Activated CD8-positive, alpha-beta memory T cell treated with anti-CD3 and anti-CD28 coated beads, Interleukin-2, amount 50 U/mL, for 24 hours (primary cell): ENCODE measurements around the gene GPC6.
"Not testable (repeated sequence)": the region's sequence is repeated elsewhere in the genome, so short reads cannot be mapped to it uniquely, and the experiment has no call there.

ENCODE experiments used
- DNase-seq: peaks from one replicate; pipeline ENCODE4 v3.0.0-alpha.2; 2020; ENCODE audit errors: extremely low read depth

Gene GPC6

DNA sequence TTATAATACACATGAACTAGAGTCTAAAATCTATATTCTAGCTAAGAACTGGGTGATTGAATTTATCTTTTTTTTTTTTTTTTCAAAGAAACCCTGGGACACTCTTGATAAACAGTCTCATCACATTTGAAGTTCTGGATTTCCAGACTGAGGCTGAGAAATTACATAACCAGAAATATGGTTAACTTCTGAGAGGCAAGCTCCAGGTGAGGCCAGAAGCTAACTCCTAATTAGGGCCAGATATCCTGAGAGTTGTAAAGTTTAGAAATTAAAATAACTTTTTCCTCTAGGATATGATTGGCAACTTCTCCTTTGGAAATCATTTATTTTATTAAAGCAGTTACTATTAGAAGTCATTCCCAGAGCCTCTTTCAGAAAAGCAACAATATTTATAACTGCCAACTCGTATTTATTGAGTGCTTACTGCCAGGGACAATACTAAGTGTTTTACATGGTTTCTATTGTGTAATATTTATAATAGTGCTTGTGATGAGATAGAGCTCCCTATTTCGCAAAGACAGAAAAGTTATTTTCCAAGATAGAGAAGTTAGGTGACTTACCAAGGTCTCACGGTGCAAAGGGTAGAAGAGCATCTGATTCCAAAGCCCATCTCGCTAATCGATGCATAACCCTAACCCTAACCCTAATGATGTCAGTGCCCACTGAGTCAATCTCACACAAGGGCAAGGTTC is 1065.2 kb downstream of the GPC6 start:
- DNase-seq, result no peak

DNA sequence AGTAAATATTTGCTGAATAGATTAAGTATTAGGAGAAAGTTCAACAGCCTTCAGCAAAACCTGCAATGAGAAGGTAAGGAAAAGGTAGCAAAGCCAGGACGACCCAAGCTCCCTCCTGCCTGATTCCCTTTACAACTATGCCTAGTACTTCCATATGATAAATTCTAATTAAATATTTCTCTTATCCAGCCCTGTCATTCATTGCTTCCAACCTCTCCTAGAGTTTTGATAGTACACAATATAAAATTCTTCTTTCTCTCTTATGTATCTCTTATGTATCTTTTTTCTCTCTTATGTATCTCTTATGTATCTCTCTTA is 1065.7 kb downstream of the GPC6 start:
- no peak for DNase-seq

DNA sequence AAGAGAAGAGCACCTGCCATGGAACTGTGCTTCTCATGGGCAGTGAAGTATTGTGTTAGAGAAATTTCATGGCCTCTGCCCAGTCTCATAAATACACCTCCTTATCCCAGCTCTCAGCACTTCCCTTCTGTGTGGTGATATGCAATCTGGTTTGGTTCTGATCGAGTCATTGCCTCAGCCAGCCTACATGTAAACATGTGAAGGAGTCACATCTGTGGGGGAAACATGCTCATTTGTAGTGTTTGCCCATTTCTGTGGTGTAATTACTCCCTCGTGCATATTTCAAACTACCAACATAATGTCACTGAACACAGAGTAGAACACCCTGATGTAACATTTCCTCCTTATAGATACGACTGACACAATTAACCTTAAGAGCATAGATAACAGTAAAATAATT is 1069.9 kb downstream of the GPC6 start:
- DNase-seq, result no peak

DNA sequence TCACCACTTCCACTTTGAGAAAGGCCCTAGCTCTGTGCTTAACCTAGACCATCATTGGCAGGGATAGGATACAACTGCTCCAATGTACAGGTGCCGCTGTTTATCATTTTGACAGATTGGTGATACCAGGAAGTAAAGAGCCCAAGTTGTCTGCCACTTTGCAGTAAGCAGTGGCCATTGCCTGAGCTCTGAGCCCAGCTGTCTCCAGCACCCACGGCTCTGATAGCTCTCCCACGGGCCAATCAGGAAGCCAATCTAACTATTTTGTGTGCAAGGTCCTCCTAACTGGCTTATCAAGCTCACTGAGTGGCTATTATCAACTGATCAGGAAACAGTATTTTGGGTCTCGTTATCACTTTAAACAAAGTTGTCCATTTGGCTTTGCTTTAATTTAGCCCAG is 1071.7 kb downstream of the GPC6 start:
- no peak for DNase-seq

DNA sequence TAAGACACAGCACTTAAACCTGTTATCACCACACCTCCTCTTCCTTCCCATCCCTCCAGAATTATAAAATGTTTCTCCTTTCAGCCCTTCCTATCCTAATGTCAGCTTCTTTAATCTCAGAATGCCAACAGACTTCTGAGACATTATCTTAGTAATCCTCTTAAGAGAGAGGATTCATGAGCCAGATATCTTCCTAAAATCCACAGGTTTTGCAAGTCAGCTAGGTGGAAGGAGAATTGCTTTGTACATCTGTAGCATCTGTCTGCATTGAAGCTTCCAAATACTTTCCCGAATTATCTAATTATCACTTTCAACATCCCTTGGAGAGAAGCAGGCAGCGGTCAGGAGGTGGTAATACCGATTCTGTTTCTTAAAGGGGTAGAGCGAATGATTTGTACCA is 1073.8 kb downstream of the GPC6 start:
- no peak for DNase-seq

DNA sequence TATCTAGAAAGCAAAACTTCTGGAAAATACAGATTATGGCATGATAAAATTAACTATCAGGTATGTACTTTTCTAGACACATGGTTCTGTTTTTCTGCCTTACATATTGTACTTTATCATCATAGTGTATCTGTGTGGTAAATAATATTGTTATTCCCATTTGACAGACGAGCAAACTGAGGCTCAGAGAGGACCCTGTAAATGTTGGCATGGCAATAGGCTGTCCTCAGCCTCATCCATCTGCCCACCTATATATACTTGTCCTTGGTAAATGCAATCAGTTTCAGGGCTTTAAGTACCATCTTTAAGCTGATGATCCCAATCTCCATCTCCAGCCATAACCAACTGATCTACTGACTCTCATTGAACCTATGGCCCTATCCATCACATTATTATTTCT is 1074.9 kb downstream of the GPC6 start:
- no peak for DNase-seq

DNA sequence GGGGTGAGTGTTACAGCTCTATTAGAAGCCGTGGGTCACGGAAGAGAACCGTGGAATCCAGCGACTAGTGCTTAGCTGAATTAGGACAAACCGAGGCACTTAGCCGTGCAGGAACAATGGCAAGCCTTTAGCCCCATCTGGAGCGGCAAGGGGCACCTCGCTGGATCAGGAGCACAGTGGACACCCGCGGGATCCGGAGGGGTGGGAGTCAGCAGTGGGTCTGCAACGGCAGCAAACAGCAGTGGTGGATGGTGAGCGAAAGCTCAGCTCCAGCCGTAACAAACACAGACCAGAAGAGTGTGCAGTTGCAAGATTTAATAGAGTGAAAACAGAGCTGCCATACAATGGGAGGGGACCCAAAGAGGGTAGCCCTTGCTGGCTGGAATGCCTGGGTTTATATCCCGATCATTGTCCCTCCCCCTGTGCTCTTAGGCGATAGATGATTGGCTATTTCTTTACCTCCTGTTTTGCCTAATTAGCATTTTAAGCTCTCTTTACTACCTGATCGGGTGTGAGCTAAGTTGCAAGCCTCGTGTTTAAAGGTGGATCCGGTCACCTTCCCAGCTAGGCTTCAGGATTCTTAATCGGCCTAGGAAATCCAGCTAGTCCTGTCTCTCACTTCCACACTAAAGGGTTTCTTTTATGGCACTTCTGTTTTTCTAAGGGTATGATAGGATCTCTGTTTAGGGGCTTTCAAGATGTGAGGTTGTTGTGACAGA is 1076.4 kb downstream of the GPC6 start:
- DNase-seq, result not testable (repeated sequence)

DNA sequence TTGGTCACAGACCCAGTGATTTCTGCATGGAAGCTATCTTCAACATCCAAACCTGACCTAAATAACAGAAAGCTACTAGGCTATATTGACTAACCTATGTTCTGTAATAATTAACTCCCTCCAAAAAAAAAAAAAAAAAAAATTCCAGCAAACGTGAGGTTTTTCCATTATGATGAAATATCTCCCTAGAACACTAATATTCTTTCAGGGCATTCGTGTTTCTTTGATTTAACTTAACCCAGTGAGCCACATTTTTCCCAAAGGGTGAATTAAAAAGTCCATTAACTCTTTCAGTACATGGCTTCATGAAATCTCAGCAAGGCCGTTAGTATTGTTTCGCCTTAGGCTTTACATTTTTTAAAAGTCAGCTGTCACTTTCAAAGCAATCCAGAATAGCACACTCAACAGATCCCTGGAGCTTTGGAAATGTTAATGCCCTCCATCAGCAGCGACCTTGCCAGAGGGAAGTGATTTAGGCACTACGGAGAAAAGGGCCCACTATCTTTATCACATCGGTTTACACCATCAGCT is 1077.1 kb downstream of the GPC6 start:
- DNase-seq, result no peak

DNA sequence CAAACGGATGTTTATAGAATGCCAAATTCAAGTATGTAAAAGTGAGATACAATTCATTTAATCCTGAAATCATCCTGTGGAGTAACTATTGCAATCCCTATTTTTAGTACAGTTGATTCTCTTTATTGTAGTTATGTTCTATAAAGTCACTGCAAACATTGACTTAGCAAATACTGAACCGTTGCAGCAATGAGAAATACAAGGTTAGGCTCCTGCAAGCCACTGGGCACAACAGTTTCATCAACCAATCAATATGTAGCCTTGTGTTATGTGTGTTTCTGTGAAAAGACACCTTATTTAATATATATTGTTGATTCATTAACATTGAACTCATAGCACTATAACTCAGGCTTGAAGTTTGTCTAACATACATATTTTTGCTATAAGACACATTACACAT is 1078.4 kb downstream of the GPC6 start:
- DNase-seq, result no peak

DNA sequence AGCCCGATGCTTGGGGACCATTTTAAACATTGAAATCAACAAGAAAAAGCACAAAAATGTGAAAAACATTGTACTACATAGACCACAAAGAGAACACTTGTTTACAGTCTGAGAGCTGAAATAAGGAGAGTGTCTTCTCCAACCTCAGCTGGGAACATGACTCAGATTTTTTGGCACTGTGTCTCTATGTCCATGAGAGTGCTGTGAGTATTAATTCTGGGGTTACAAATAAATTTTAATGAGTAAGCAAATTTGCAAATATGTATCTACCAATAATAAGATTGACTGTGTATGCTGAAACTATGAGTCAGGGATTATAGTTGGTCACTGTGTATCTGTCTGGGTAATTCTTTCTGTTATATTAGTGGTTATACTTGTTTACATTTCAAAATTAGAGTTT is 1078.9 kb downstream of the GPC6 start:
- no peak for DNase-seq

DNA sequence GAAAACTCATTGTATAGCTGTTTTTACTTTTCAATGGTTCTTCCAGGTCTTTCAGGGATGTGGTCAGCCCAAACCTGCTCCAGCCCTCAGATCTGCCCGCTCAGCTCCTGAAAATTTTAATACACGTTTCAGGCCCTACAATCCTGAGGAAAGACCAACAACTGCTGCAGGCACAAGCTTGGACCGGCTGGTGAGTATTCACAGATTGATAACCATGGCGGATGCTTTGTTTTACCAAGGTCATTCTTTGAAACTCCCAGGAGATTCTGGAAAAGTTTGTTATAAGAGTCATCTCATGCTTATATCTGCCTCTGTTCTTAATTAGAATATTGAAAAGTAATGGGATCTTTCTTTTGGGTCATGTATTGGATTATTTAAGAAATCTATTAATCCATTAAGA is 1079.3 kb downstream of the GPC6 start:
- no peak for DNase-seq

DNA sequence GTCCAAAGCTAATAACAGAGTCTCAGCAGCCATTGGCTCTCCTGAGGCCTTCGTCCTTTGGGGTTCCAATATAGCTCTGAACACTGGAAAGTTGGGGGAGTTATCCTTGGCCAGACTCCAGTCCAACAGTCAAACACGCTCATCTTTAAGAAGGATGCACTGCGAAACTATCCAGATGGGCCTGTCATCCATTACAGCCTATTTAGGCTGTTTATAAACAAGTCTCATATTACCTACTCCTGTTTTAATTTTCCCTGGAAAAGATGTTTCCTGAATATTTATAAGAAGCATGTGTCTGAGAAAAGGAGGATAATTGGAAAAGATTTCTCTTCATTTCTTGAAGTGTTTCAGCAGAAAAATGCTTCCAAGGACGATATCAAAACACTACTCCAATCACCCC is 1082.2 kb downstream of the GPC6 start:
- DNase-seq, result no peak

DNA sequence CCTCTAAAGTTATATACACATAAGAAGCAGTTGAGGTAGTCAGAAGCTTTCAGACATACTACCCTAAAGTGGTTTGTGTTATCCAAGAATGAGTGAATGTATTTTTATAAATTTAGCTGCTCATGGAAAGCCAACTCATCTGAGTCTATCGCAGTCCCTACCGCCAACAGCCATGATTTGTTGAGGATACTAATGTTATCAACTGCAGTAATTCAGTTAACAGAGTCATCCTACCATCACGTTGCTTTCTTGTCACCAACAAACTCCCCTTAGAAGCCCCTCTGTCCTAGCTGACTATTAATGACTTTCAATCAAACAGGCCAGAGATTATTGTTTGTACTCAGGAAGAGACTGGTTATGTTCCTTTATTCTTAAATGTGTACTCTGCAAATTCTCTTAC is 1083.0 kb downstream of the GPC6 start:
- no peak for DNase-seq

DNA sequence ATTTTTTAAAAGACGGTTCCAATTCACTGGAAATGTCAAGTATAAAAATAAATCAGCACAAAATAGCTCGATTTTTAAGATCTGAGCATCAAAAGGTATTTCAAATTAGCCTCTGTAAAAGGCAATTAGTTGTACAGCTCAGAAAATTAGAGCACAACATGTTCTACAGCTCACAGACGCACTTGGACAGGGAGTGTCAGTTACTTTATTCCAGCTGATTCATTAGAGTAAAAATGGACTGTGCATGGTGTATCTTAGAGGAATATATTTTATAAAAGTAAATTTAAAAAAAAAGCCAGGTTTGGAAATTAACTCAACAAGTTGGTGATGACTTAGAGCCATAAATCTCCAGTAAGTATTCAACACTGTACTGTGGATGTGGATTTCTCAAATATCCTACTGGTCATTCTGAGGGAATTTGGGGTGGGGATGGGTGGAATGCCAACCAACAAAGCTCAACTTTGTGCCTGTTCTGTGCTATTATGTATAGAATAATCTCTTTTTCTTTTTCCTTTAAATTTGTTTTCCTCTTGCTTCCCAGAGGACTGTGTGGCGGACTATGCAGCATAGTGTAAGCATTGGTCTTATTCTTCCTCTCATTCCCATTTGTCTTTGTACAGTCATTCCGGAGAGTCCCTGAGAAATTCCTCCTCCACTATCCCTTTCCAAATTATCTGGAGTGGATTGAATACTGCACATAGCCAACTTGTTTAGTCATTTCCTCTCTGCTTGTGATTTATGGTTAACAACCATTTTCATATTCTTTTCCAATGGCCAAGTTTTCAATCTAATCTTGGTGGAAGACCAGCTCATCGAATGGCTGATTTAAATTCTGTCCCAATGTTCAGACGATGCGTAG is 1083.6 kb downstream of the GPC6 start:
- DNase-seq, result no peak

DNA sequence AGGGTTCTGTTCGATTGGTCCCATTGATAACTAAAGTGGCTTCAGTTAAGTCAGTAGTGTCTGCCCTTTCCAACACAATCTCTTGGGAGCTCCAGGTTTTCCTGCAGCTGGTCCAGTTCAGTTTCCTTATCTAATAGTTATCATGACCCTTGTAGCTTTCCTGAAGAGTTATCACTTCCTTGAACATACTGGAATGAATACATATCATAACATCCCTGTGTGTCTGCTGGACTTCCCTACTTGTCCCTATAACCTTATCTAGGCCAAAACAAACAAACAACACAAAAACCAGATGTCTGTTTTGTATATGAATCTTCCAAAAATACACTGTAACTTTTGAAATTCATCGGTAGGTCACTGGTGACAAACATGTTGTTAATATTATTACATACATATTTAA is 1085.3 kb downstream of the GPC6 start:
- DNase-seq, result no peak

DNA sequence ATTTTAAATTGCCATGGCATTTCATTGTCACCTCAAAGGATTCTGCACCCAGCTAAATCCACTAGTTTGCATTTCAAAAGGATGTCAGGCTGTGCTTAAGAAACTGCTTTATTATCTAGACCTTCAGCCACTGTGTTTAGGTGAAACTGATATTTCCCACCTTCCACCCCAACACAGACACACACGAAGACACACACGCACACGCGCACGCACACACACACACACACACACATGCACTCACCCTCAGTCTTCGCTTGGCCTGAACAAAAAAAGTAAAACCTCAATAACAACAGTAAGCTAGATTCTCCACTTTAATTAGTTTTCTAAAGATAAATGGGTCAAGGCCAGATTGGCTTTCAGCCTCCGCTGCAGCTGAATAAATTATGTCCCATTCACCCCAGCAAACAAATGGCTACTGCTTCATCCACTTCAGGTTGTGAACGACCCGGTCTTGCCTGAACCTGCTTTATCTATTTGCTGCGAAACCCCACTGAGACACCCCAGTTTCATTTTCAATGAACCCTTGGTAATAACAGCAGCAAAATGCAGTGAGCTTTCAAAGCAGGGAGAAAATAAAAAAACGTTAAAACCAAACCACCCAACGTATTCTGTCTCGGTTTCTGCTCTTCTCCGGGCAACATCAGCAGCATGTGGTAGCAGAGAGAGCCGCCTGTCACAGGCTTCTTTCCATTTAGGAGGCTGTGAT is 1086.1 kb downstream of the GPC6 start:
- no peak for DNase-seq

DNA sequence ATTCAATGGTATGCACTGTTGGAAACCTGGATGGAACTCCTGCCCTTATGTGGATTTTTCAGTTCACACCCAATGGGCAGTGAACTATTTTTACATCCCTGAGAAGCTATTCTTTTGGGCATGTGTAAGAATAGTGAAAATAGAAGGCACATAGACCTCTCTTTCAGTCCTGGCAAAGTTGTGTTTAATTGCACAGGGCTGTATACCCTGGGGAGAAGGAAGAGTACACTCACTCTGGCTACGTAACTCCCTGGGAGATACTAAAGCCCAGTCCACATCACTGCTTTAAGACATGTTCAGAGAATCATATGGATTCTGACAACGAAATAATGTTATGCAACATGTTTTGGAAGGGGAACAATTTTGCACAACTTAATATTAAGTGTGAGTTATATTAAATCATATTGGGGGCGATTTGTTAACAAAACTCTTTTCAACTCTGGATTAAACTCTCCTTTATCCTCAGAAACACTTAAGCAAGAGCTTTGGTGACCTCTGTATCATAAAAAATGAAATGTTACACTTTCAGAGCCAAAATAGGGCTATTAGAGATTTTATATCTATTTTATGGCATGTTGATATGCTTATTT is 1086.8 kb downstream of the GPC6 start:
- no peak for DNase-seq

DNA sequence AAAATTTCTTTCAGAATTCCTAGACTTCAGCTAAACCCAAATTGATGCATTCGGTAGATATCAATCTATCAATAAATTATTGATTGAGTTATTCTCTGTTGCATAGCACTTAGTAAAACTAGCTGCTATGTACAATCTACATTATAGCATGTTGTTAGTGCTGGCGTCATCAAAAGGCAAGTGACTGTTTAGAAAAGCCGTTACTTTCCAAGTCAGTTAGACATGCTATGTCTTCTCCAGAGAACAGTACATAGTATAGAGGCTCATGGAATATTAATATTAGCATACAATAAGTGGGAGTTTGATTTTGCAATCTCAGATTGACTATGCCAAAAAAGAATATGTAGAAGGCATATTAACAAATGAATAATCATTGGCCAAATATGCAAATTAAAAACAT is 1087.3 kb downstream of the GPC6 start:
- no peak for DNase-seq

DNA sequence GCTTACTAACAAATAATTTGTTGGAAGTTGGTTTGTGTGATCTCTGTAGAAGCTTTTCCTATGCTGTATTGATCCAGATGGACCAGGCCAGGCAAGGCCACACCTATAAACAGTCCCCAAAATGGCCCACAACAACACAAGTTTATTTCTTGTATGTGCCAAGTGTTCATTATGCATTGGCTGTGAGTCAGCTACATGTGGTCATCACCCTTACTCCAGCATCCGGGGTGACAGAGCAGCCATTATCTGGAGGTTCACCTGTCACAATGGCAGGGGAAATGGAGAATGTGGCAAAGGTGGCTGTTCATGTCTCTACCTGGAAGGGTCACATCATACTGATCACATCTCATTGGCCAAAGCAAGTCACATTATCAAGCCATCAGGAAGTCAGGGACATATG is 1088.6 kb downstream of the GPC6 start:
- no peak for DNase-seq

DNA sequence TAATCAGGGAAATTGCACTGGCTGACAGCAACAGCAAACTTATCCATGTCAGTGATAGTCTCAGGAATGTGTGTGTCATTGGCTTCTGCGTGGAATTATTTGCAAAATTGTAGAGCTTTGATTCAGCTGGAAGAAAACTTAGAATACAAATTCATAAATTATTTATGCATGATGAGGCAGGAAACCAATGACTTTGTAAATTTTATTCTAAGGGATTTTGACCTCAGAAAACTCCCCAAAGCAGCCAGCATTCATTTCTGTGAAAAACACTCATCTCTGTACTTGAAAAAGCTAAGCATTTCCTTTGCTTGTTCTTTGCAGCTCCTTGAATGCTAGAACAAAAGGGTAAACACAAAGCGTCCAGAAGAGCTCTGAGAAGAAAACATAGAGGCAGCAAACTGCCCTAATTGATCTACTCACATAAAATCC is 1090.5 kb downstream of the GPC6 start:
- DNase-seq, result no peak

DNA sequence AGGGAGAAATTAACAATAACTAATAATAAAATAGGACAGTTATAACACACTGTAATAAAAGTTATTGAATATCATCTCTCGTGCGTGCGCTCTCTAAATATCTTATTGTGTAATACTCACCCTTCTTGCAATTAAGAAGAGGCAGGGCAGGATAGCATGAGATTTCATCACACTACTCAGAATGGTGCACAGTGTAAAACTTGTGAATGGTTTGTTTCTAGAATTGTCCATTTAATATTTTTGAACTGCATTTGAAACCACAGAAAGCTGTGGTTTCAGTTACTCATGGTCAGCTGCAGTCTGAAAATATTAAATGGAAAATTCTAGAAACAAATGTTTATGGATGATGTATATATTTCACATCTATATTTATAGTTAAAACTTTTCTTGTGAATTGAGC is 1091.8 kb downstream of the GPC6 start:
- DNase-seq, result no peak

DNA sequence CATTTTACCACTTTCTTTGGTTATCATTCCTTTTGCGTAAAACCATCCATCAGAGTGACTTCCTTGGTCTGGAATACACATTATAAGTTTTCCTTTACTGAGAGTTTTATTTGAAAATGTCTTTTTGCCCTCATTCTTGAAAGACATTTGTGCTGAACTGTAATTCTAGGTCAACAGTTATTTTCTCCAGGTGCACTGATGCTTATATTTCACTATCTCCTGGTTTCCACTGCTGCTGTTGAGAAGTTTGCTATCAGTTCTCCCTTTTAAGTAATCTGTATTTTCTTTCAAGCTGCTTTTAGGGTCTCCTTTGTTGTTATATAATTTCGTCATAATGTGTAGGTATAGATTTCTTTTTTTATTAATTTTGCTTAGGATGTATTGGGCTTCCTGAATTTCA is 1092.9 kb downstream of the GPC6 start:
- no peak for DNase-seq
